Cardiac muscle cell (in vitro differentiated cells and primary cell): ENCODE results near the gene RNF215. TPM values are rescaled to one million over a fixed set of nuclear protein-coding genes. Genes with fewer than 3 reads are reported as not detected.
A peak's percentile ranks its signal among the peaks of the same experiment; 100 is the strongest.

Experiments used
- DNase-seq, 2 donors: peaks; one replicate each; pipeline versions ENCODE4 v3.0.0 to v3.0.0-alpha.2; 2010 to 2017; ENCODE audit warnings: low read depth in 1 of 2, low spot score in 1 of 2
- H3K27ac ChIP-seq: fragments of 200-600 bp; sonication (generic); 2 replicates; pipeline ENCODE4 v1.5.1; 2016
- H3K27me3 ChIP-seq: fragments of 200-600 bp; sonication (generic); 2 replicates; pipeline ENCODE4 v1.6.0; 2016; ENCODE audit warnings: control low read depth
- H3K36me3 ChIP-seq: fragments of 200-600 bp; sonication (generic); 2 replicates; pipeline ENCODE4 v1.5.1; 2016; ENCODE audit warnings: control low read depth
- H3K4me1 ChIP-seq: fragments of 200-600 bp; sonication (generic); 2 replicates; pipeline ENCODE4 v1.8.1; 2017; ENCODE audit warnings: low read depth, mild to moderate bottlenecking, mixed run types
- H3K4me3 ChIP-seq: fragments of 200-600 bp; sonication (generic); 2 replicates; pipeline ENCODE4 v1.5.1; 2016; ENCODE audit warnings: mild to moderate bottlenecking
- H3K9me3 ChIP-seq: fragments of 200-600 bp; sonication (generic); 2 replicates; pipeline ENCODE4 v1.5.1; 2017; ENCODE audit warnings: low read depth, mild to moderate bottlenecking, control low read depth
- CTCF ChIP-seq: IDR thresholded peaks from 2 replicates; pipeline ENCODE4 v1.5.1; 2012; ENCODE audit warnings: low read depth, mild to moderate bottlenecking, low read length
- polyA plus RNA-seq: library from polyadenylated mRNA; unstranded; fragments of >200 nt; fragmentation: Nextera tagmentation; extraction: Ambion mirVana; gene quantifications from 2 replicates; pipeline ENCODE4 v1.2.1, GENCODE V29; 2016
- total RNA-seq: library from RNA; depleted of rRNA; stranded (reverse); fragments of >200 nt; gene quantifications from 2 replicates; pipeline ENCODE4 v1.2.3, GENCODE V29; 2016

The RNF215 gene
- total and polyA plus RNA-seq, 2 experiments from 2014 or later = 9.5 to 39.8 TPM

- no peaks in the 10 kb centered on the region for H3K27me3 ChIP-seq
- TF ChIP-seq CTCF = no peak
- no peaks in the 10 kb centered on the region for H3K9me3 ChIP-seq
- no peak overlapping the region for H3K27ac ChIP-seq
- no peak for DNase-seq
- no peaks in the 10 kb centered on the region for H3K4me1 ChIP-seq
- H3K36me3 ChIP-seq = peaks cover 61% of the 10 kb centered on the region
- no peak overlapping the region for H3K4me3 ChIP-seq
Observed at GRCh38 chr22:30334646-30335045, 52.6 kb downstream of the RNF215 start.

GRCh38 chr22:30333707-30334087 lies 53.5 kb downstream of the RNF215 start:
- H3K36me3 ChIP-seq = peaks cover 53% of the 10 kb centered on the region
- no peaks in the 10 kb centered on the region for H3K9me3 ChIP-seq
- DNase-seq = no peak
- no peaks in the 10 kb centered on the region for H3K27me3 ChIP-seq
- no peak overlapping the region for H3K4me3 ChIP-seq
- no peaks in the 10 kb centered on the region for H3K4me1 ChIP-seq
- H3K27ac ChIP-seq = no peak overlapping the region
- TF ChIP-seq CTCF = no peak

GRCh38 chr22:30332994-30333706 lies 54.1 kb downstream of the RNF215 start:
- Histone ChIP-seq H3K9me3 (no peaks in the 10 kb centered on the region), H3K4me1 (no peaks in the 10 kb centered on the region), H3K36me3 (peaks cover 50% of the 10 kb centered on the region), H3K4me3 (no peak overlapping the region), H3K27ac (peak overlapping the region; percentile 31), H3K27me3 (no peaks in the 10 kb centered on the region)
- no peak for TF ChIP-seq CTCF
- no peak for DNase-seq

GRCh38 chr22:30332551-30332950 lies 54.7 kb downstream of the RNF215 start:
- H3K4me3 ChIP-seq = no peak overlapping the region
- TF ChIP-seq CTCF = no peak
- H3K9me3 ChIP-seq = no peaks in the 10 kb centered on the region
- H3K27me3 ChIP-seq = no peaks in the 10 kb centered on the region
- H3K4me1 ChIP-seq = no peaks in the 10 kb centered on the region
- peaks cover 45% of the 10 kb centered on the region for H3K36me3 ChIP-seq
- DNase-seq = no peak
- peak overlapping the region; percentile 31 for H3K27ac ChIP-seq

Other genes with a start within 250 kb of the RNF215 start
- gene LIF, start 140.7 kb downstream of the RNF215 start, total RNA-seq = 0.39 and 1.0 TPM in 2 replicates
- gene LIF, start 140.7 kb downstream of the RNF215 start, polyA plus RNA-seq = 0.64 and 1.7 TPM in 2 replicates
- not detected in 2 replicates for gene OSM, start 120.6 kb downstream of the RNF215 start, total RNA-seq
- not detected in 2 replicates for gene OSM, start 120.6 kb downstream of the RNF215 start, polyA plus RNA-seq
- gene CASTOR1, start 97.9 kb downstream of the RNF215 start, total RNA-seq = 19.0 and 19.6 TPM in 2 replicates
- gene CASTOR1, start 97.9 kb downstream of the RNF215 start, polyA plus RNA-seq = 22.2 and 29.0 TPM in 2 replicates
- 18.8 and 21.8 TPM in 2 replicates for gene TBC1D10A, start 60.5 kb downstream of the RNF215 start, total RNA-seq
- 11.8 and 14.9 TPM in 2 replicates for gene TBC1D10A, start 60.5 kb downstream of the RNF215 start, polyA plus RNA-seq
- 90.5 and 160 TPM in 2 replicates for gene SF3A1, start 30.5 kb downstream of the RNF215 start, total RNA-seq
- gene SF3A1, start 30.5 kb downstream of the RNF215 start, polyA plus RNA-seq = 92.6 and 124 TPM in 2 replicates
- gene CCDC157, start 30.4 kb downstream of the RNF215 start, total RNA-seq = 8.7 and 12.9 TPM in 2 replicates
- 5.0 and 7.1 TPM in 2 replicates for gene CCDC157, start 30.4 kb downstream of the RNF215 start, polyA plus RNA-seq
- 2.2 and 2.9 TPM in 2 replicates for gene SEC14L2, start 9.6 kb upstream of the RNF215 start, total RNA-seq
- gene SEC14L2, start 9.6 kb upstream of the RNF215 start, polyA plus RNA-seq = 11.2 and 13.9 TPM in 2 replicates
- 39.3 and 73.4 TPM in 2 replicates for gene MTFP1, start 38.4 kb upstream of the RNF215 start, total RNA-seq
- gene MTFP1, start 38.4 kb upstream of the RNF215 start, polyA plus RNA-seq = 64.8 and 100.0 TPM in 2 replicates
- not detected in 2 replicates for gene SEC14L3, start 84.6 kb upstream of the RNF215 start, total RNA-seq
- gene SEC14L3, start 84.6 kb upstream of the RNF215 start, polyA plus RNA-seq = not detected in 2 replicates
- gene SEC14L4, start 118.3 kb upstream of the RNF215 start, total RNA-seq = 0.33 TPM in 1 of 2 replicates, not detected in the other
- gene SEC14L4, start 118.3 kb upstream of the RNF215 start, polyA plus RNA-seq = 0.09 TPM in 1 of 2 replicates, not detected in the other
- gene SEC14L6, start 159.3 kb upstream of the RNF215 start, total RNA-seq = 2.4 and 4.7 TPM in 2 replicates
- 1.2 and 2.2 TPM in 2 replicates for gene SEC14L6, start 159.3 kb upstream of the RNF215 start, polyA plus RNA-seq
- 0.32 and 2.9 TPM in 2 replicates for gene GAL3ST1, start 187.3 kb upstream of the RNF215 start, total RNA-seq
- 1.5 and 4.6 TPM in 2 replicates for gene GAL3ST1, start 187.3 kb upstream of the RNF215 start, polyA plus RNA-seq
- 49.1 and 56.3 TPM in 2 replicates for gene PES1, start 204.5 kb upstream of the RNF215 start, total RNA-seq
- 52.5 and 57.7 TPM in 2 replicates for gene PES1, start 204.5 kb upstream of the RNF215 start, polyA plus RNA-seq
- 6.1 and 6.6 TPM in 2 replicates for gene TCN2, start 219.8 kb upstream of the RNF215 start, total RNA-seq
- gene TCN2, start 219.8 kb upstream of the RNF215 start, polyA plus RNA-seq = 7.6 and 7.8 TPM in 2 replicates
- gene SLC35E4, start 248.4 kb upstream of the RNF215 start, total RNA-seq = 8.7 and 12.2 TPM in 2 replicates
- 7.6 and 8.2 TPM in 2 replicates for gene SLC35E4, start 248.4 kb upstream of the RNF215 start, polyA plus RNA-seq